ENCODE measurements around the gene TMEM234. TPM values are rescaled to one million over a fixed set of nuclear protein-coding genes. Genes with fewer than 3 reads are reported as not detected.

The TMEM234 gene
- total RNA-seq, 2 donors from 2014 or later: 8.1 to 8.9 TPM

DNA sequence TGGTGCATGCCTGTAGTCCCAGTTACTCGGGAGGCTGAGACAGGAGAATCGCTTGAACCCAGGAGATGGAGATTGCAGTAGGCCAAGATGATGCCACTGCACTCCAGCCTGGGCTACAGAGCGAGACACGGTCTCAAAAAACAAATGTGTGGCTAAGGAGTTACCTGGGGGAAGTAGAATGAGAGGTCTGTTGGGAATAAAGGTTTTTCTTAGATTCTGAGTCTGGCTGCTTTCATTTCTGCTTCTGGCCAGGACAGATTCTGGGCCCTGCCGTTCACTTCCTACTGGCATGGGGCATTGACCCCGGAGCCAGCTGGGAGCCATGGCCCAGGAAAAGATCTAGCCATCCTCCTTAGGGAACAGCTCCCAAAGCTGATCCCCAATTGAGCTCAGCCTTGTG lies 13.7 kb downstream of the TMEM234 start:
- Histone ChIP-seq H3K4me1 (peaks cover 0 to 25% of the 10 kb centered on the region in 2 donors), H3K9me3 (no peaks in the 10 kb centered on the region), H3K27ac (no peak overlapping the region), H3K27me3 (no peaks in the 10 kb centered on the region), H3K36me3 (no peaks in the 10 kb centered on the region), H3K4me3 (no peak overlapping the region)
- TF ChIP-seq, protein P1, sequence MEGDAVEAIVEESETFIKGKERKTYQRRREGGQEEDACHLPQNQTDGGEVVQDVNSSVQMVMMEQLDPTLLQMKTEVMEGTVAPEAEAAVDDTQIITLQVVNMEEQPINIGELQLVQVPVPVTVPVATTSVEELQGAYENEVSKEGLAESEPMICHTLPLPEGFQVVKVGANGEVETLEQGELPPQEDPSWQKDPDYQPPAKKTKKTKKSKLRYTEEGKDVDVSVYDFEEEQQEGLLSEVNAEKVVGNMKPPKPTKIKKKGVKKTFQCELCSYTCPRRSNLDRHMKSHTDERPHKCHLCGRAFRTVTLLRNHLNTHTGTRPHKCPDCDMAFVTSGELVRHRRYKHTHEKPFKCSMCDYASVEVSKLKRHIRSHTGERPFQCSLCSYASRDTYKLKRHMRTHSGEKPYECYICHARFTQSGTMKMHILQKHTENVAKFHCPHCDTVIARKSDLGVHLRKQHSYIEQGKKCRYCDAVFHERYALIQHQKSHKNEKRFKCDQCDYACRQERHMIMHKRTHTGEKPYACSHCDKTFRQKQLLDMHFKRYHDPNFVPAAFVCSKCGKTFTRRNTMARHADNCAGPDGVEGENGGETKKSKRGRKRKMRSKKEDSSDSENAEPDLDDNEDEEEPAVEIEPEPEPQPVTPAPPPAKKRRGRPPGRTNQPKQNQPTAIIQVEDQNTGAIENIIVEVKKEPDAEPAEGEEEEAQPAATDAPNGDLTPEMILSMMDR (IDR thresholded peaks at IDR 0.05): no peak
- DNase-seq (ENCODE audit: low spot score): no peak

DNA sequence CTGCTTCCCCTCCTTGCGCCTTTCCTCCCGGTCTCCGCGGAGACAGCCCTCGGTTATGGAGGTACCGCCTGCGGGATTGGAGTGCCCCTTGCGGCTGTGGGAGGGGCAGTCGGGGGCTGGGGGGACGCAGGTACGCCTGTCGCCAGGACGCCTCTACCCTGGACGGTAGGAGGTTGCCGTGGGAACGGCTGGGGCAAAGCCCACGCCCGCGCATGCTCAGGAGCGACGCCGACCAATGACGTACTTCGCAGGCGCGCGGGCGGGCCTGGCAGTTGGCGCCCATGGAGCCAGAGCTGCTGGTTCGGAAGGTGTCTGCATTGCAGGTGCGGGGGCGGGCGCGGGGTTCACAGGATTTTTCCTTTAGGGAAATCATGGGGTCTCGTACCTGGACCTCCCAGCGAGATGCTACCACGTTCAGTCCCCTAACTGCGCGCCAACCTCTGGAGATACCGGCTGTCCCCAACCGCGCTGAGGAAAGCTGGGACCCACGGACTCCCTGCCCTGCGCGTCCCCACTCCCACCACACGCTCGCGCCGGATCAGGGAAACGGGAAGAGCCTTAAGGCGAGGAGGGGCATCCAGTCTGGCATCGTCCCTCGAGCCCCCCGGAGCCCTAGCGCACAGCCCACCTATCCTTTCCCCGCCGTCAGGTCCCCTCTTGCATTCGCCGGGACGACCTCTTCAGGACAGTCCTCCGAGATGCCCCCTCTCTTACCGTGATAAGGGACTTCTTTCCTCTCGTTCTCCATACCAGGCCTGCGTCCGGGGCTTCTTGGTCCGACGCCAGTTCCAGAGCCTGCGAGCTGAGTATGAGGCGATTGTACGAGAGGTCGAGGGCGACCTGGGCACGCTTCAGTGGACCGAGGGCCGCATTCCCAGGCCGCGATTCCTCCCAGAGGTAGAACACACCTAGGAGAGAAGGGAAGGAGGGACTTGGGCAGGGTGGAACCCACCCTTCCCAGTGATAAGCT lies 16.5 kb downstream of the TMEM234 start, which contains the start of gene IQCC:
Gene IQCC (plus strand): TSS at position 271 of the 970 bp plus-strand sequence. CDS start 11 bp downstream, at position 282.
- Histone ChIP-seq H3K27ac (peak within 1 kb of the TSS; percentile 60 to 67), H3K4me1 (peaks cover 0 to 36% of the 10 kb centered on the region in 2 donors), H3K36me3 (no peaks in the 10 kb centered on the region), H3K9me3 (no peaks in the 10 kb centered on the region), H3K4me3 (peak within 1 kb of the TSS; percentile 61 to 64), H3K27me3 (no peaks in the 10 kb centered on the region)
- DNase-seq (ENCODE audit: low spot score): peak; percentile 86
- TF ChIP-seq, protein P1 (IDR thresholded peaks at IDR 0.05): peak in 1 of 2 donors; percentile 12

DNA sequence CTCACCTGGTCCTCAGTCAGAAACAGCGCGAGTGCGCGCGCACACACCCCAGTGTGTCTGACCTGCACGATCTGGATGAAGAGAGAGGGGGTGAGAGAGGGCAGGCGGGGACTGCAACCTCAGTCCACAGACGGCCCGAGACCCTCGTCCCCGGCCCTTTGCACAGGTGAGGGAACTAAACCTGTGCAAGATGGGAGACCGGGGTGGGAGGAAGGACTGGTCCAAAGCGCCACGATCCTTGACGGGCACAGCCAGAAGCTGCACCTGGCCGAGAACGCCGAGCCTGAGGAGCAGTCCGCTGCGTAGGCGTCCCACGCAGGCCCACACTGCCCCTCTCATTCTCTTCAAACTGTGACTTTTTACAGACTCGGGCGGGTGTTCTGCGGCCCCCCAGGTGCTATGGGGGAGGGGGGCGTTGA lies 17.2 kb downstream of the TMEM234 start:
- H3K27ac ChIP-seq: peak overlapping the region; percentile 60 to 67
- no peaks in the 10 kb centered on the region for H3K36me3 ChIP-seq
- peak overlapping the region; percentile 61 to 64 for H3K4me3 ChIP-seq
- DNase-seq (ENCODE audit: low spot score): no peak
- peaks cover 0 to 41% of the 10 kb centered on the region in 2 donors for H3K4me1 ChIP-seq
- H3K27me3 ChIP-seq: no peaks in the 10 kb centered on the region
- no peaks in the 10 kb centered on the region for H3K9me3 ChIP-seq
- TF ChIP-seq, protein P1 (IDR thresholded peaks at IDR 0.05): no peak

DNA sequence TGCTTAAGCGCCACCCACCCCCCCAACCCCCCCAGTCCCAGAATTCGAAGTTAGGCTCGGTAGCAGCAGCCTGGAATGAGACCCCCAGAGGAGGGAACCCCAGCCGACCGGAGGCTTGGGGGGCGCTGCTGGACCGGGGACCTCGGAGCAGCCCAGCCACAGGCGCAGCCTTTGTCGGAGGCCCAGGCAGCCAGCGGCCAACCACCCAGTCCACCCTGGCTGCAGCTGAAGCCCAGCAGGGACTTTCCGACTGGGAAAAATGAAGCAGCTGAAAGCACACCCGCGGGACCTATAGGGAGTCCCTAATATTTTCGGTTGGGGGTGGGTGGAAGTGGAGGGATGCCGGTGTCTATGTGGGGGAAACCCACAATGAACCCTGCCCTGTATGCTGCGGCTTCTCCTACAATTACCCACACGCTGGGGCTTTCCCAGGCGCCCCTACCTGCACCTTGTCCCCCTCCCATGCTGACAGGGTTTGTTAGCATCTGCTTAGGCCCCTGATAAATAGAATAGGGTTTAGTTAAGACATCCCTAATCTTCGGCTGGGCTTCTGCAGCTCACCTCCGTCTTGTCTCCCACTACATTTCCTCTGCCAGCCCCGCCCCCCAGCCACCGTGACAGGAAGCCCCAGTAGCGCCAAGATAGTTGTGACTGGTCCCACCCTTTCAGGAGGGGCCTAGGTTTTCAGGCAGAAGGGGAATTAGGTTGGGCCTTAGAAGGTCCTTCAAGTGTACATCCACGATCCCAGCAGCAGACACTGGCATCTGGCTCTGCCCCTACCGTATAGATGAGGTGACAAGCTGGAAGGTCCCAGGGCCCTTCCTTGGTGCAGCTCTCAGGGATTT lies 20.9 kb downstream of the TMEM234 start:
- Histone ChIP-seq H3K4me1 (peaks cover 0 to 46% of the 10 kb centered on the region in 2 donors), H3K4me3 (peak overlapping the region; percentile 58 to 65), H3K27ac (peak overlapping the region; percentile 91 to 93), H3K9me3 (no peaks in the 10 kb centered on the region), H3K36me3 (peaks cover 13% of the 10 kb centered on the region), H3K27me3 (no peaks in the 10 kb centered on the region)
- DNase-seq (ENCODE audit: low spot score): peak; percentile 80
- TF ChIP-seq, protein P1 (IDR thresholded peaks at IDR 0.05): no peak

DNA sequence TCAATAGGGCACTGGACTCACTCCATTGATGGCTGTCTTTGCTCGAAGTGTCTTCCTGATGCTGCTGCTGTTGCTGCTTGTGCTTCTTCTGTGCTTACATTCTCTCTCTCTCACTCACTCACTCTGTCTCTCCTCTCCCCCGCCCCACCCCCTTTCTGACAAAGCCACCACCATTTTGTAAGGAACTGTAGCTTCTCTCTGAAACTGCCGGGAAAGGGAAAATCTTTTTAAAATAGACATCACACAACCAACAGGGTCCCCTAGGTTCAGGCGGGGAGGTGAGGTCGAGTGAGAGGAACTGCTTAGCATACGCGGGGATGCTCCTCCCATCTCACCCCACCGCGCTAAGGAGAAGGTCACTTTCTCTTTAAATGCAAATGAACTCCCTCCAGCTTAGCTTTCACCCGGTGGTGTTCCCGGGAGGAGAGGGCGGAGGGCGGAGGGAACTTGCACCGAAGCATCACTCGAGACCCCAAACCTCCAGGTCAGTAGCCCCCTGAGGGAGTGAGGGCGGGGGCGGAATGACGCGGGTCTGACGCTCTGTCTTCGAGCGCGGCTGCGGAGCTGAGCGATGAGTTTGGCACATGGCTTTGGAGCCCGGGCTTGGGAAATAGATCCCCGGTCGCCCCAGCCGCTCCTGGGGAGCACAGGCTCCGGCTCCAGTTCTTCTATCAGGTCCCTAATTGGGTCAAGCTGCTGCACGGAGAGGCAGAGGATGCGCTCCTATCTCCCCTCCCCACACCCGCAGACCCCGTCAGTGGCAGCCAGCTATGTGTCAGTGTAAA lies 21.7 kb downstream of the TMEM234 start, which contains the start of gene CCDC28B:
Gene CCDC28B (plus strand): TSS at position 370 of the 785 bp plus-strand sequence. CDS start 1,341 bp downstream, outside the sequence.
- peak; percentile 85 for DNase-seq (ENCODE audit: low spot score)
- Histone ChIP-seq H3K4me1 (peaks cover 0 to 43% of the 10 kb centered on the region in 2 donors), H3K36me3 (peaks cover 21% of the 10 kb centered on the region), H3K9me3 (no peaks in the 10 kb centered on the region), H3K27ac (peak within 1 kb of the TSS; percentile 91 to 93), H3K27me3 (no peaks in the 10 kb centered on the region), H3K4me3 (peak within 1 kb of the TSS; percentile 58 to 65)
- TF ChIP-seq, protein P1 (IDR thresholded peaks at IDR 0.05): no peak

Measured in right atrium auricular region (tissue), 2 donors.